ENCODE data around the gene CARTPT.

Gene CARTPT

GRCh38 chr5:71719063-71719964 is at the start of gene CARTPT:
TSS of gene CARTPT (plus strand) at chr5:71719275. CDS start at chr5:71719294, 19 bp downstream.
- no peak for DNase-seq

GRCh38 chr5:71677977-71678376 is 41.1 kb upstream of the CARTPT start:
- DNase-seq: no peak

GRCh38 chr5:71679714-71680113 is 39.4 kb upstream of the CARTPT start:
- DNase-seq: no peak

GRCh38 chr5:71680510-71680909 is 38.6 kb upstream of the CARTPT start:
- no peak for DNase-seq

- DNase-seq: no peak
These were observed 37.8 kb upstream of the CARTPT start for GRCh38 chr5:71681296-71681695.

- DNase-seq: no peak
These were observed 34.8 kb upstream of the CARTPT start for GRCh38 chr5:71684309-71684708.

- no peak for DNase-seq
These were observed 25.1 kb upstream of the CARTPT start for GRCh38 chr5:71693828-71694427.

- DNase-seq: no peak
These were observed 24.0 kb upstream of the CARTPT start for GRCh38 chr5:71695071-71695470.

- no peak for DNase-seq
These were observed 23.5 kb upstream of the CARTPT start for GRCh38 chr5:71695595-71695994.

- DNase-seq: no peak
These were observed 21.1 kb upstream of the CARTPT start for GRCh38 chr5:71697967-71698366.

GRCh38 chr5:71699233-71699632 is 19.8 kb upstream of the CARTPT start:
- no peak for DNase-seq

- DNase-seq: no peak
These were observed 19.3 kb upstream of the CARTPT start for GRCh38 chr5:71699751-71700150.

- no peak for DNase-seq
These were observed 18.3 kb upstream of the CARTPT start for GRCh38 chr5:71700803-71701202.

GRCh38 chr5:71701407-71701806 is 17.7 kb upstream of the CARTPT start:
- no peak for DNase-seq

GRCh38 chr5:71703941-71704340 is 15.1 kb upstream of the CARTPT start:
- no peak for DNase-seq

- no peak for DNase-seq
These were observed 13.7 kb upstream of the CARTPT start for GRCh38 chr5:71705421-71705820.

GRCh38 chr5:71706906-71707305 is 12.2 kb upstream of the CARTPT start:
- no peak for DNase-seq

GRCh38 chr5:71711610-71712009 is 7.5 kb upstream of the CARTPT start:
- DNase-seq: no peak

- no peak for DNase-seq
These were observed 4.2 kb upstream of the CARTPT start for GRCh38 chr5:71714911-71715310.

- DNase-seq: no peak
These were observed 8.9 kb downstream of the CARTPT start for GRCh38 chr5:71727978-71728377.

- DNase-seq: no peak
These were observed 11.9 kb downstream of the CARTPT start for GRCh38 chr5:71731015-71731414.

GRCh38 chr5:71732011-71732410 is 12.9 kb downstream of the CARTPT start:
- DNase-seq: no peak

- DNase-seq: no peak
These were observed 15.1 kb downstream of the CARTPT start for GRCh38 chr5:71734141-71734540.

- DNase-seq: no peak
These were observed 19.0 kb downstream of the CARTPT start for GRCh38 chr5:71737931-71738539.
